Measurements from ENCODE around the gene CEP170B.
"Not testable (repeated sequence)": the region's sequence is repeated elsewhere in the genome, so short reads cannot be mapped to it uniquely, and the experiment has no call there.

The CEP170B gene

DNA sequence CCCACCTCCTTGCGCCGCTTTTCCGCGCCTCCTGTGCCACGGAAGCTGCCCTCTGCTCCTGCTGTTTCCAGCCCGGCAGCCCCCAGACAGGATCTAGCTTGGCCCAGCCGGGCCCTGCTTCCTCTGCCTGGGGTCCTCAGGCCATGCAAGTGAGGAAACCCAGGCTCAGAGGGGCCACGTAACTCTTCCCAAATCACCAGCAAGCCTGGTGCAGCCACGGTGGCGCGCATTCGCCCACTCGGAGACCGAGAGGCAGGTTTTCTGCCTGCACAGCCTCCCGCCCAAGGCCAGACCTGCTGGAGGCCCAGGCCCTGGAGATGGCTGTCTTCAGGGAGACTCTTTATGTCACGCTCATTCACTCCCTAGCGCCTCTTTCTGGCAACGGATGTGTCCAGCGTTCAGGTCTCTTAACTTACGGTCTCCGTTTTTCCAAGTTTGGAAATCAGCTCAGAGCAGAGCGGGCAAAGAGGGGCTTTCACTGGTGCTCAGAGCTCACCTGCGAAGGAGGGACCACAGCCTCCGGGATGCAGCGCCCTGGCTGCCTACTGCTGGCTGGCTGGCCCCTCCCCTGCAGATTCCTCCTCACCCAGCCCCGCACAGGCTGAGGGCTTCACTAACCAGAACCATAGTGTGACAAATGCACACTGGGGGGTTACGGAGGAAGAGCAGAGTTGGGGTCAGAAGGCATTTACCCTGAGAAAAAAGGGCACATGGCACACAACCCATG, 20.6 kb upstream of the CEP170B start:
- DNase-seq, result no peak

DNA sequence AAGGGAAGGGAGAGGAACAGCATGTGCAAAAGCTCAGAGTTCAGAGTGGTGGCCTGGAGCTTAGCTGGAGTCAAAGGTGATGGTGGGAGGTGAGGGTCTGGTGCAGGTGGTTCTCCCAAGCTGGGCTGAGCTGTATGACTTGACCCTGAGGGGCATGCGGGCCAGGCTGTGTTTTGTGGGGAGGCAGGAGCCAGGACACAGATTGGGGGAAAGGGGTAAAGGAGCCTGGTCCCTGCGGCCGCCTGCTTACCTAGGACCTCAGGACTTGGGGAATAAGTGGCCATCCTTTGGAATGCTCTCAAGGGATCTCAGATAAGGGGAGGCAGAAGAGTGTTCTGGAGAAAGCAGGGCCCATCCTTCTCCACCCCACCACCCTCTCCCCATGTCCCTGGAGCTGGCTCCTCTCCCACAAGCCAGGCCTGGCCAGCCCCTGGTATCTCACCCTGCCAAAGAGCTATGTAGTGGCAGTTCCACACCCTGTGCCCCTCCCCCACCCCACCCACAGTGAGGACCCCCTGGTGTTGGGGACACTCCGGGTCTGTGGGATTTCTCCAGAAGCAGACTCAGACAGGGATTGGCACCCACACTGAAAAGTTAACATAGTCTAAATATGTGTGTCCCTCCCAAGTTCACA, 19.9 kb upstream of the CEP170B start:
- DNase-seq, result no peak

DNA sequence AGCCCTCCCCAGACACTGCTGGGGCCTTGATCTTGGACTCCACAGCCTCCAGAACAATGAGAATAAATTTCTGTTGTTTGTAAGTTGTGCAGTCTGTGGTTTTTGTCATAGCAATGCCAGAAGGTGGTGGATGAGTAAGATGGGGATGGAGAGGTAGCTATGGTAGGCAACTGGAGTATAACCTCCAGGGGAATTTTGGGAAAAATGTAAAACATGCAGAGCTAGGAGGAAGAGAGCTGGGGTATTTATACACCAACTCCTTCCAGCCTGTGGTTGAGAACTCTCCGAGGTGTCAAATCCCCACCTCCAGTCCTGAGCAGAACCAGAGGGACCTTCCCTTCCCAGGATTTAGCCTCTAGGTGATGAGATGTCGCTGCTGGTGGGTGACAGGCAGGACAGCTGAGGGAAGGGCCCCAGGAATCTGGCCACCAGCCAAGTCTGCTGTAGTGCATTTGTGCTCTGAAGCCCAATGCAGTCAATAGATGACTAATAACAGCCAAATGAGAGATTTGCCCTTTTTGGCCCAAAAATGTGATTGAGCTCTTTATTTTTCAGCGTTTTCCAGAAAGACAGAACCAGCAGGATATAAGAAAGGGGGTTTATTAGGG, 19.1 kb upstream of the CEP170B start:
- DNase-seq, result no peak

DNA sequence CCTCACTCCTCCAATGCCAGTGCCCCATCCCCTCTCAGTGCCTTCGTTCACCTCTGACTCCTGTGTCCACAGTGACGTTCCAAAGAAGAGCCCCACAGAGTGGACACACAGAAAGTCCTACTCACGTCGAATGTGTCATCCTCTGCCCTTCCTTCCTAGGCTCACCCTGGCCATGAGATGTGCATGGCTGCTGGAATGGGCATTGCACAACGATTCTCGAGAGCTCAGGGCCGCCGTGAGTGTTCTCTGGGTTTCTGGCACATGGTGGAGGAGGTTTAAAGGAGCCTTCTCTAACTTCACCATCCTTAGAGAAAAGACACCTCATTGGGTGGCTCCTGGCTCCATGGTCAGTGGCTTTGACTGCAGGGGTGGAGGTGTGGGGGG, 12.8 kb upstream of the CEP170B start:
- DNase-seq, result no peak

DNA sequence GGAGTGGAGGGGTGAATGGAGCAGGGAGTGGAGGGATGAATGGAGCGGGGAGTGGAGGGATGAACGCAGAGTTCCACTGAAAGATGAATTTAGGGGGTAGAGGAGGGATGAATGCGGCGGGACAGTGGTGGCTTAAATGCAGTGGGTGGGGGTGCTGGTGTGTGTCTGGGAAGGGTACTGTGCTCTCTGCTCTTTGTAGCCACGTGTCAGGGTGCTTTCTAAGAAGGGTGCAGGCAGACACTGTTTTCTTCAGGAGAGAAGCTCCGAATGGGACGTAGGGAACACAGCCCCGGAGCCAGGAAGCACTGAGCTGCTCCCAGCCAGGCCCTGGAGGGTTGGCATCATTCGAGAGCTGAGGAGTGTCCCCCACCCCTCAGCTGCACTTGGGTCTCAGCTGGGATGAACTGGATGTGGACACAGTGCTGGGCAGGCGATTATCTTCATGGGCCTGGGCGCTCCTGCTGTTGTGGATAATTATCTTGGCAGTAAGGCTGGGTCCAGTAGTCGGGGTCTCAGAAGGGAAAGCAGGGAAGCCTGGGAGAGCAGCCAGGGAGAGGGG, 9.5 kb upstream of the CEP170B start:
- DNase-seq, result no peak

DNA sequence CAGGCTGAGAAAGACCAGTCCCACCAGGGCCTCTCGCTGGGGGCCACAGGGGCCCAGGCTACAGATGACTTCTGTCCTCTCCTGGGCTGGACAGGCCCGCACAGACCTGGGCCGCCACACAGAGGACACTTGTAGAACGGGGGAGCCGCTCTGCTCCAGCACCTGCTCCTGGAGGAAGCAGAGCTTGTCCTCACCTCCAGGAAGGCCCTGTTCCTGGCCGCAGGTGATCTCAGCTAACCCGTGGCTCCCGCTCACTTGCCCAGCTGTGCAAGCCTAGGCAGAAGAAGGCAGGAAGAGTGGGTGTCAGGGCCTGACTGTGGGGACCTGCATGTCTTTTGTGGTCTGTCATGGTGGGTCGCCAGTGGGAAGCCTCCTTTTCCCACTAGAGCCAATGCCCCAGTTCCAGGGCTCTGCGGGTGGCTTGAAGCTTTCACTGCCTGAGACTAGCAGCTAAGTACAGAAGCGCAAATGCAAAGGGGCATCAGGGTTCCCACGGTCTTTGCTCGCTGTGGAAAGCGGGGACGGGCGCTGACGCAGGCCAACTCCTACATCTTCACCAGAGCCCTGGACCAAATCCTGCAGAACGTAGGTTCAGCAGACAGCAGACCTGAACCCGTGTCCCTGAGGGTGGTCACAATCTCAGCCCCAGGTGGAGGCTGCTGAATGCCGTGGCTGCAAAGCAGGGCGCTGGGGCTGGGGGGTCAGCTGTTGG, 8.8 kb upstream of the CEP170B start:
- DNase-seq, result no peak

DNA sequence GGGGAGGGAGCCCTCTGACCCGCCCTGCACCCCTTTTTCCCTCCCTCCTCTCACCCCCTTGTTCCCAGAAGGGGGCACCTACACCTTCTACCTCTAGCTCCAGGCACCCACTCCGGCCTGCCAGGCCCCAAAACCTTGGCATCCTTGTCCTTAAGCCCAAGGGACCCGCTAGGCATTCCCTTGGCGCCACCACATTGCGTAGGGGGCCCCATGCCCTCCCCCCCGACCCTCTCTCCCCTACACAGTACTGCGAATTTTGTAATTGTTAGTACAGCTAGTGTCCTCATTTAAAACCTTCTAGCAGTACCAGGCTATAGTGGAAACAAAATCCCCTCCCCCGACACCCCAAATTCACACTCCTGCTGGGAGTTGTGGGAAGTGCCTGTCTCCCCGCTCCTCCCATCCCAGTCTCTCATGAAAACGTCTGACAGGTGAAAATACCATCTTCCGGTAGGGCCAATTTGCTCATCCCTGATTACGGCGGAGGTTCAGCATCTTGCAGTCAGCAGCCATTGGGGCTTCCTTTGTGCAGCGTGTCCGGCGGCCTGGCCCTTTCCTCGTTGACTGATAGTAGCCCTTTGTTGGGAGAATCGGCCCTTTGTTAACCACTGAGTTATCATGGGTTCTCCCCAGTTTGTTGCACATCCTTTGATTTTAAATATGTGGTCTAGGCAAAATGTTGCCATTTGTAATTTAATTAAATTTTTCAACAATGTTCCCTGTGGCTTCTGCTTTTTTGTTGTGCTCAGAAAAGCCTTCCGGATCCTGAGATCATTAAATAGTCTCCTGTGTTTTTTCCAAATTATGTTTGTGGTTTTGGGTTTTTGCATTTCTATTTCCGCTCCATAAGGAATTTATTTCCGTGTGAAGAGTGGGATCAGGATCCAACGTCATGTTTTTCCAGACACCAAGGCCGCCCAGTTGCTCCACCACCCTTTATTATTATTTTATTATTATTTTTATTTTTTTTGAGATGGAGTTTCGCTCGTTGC, 7.9 kb upstream of the CEP170B start:
- DNase-seq, result no peak

DNA sequence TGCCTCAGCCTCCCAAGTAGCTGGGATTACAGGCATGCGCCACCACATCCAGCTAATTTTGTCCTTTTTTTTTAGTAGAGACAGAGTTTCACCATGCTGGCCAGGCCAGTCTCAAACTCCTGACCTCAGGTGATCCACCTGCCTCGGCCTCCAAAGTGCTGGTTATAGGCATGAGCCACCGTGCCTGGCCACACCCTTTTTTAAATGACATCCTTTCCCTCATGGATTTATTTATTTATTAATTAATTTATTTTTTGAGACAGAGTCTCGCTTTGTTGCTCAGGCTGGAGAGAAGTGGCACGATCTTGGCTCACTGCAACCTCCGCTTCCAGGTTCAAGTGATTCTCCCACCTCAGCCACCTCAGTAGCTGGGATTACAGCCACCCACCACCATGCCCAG, 7.1 kb upstream of the CEP170B start:
- not testable (repeated sequence) for DNase-seq

DNA sequence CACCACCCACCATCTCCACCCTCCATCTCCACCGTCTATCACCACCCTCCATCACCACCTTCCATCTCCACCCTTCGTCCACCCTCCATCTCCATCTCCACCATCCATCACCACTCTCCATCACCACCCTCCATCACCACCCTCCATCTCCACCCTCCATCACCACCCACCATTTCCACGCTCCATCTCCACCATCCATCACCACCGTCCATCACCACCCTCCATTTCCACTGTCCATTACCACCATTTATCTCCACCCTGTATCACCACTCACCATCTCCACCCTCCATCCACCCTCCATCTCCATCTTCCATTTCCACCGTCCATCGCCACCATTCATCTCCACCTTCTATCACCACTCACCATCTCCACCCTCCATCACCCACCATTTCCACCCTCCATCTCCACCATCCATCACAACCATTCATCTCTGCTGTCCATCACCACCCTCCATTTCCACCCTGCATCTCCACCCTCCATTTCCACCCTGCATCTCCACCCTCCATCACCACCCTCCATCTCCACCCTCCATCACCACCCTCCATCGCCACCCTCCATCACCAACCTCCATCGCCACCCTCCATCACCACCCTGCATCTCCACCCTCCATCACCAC, 6.1 kb upstream of the CEP170B start:
- DNase-seq, result no peak

DNA sequence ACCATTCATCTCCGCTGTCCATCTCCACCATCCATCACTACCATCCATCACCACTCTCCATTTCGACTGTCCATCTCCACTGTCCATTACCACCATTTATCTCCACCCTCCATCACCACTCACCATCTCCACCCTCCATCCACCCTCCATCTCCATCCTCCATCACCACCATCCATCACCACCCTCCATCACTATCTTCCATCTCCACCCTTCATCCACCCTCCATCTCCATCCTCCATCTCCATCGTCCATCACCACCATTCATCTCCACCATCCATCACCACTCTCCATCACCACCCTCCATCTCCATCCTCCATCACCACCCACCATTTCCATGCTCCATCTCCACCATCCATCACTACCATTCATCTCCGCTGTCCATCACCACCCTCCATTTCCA, 5.2 kb upstream of the CEP170B start:
- no peak for DNase-seq

DNA sequence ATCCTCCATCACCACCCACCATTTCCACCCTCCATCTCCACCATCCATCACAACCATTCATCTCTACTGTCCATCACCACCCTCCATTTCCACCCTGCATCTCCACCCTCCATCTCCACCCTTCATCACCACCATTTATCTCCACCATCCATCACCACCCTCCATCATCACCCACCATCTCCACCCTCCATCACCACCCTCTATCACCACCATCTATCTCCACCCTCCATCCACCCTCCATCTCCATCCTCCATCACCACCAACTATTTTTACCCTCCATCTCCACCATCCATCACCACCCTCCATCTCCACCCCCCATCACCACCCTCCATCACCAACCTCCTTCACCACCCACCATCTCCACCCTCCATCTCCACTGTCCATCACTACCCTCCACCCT, 4.7 kb upstream of the CEP170B start:
- no peak for DNase-seq

DNA sequence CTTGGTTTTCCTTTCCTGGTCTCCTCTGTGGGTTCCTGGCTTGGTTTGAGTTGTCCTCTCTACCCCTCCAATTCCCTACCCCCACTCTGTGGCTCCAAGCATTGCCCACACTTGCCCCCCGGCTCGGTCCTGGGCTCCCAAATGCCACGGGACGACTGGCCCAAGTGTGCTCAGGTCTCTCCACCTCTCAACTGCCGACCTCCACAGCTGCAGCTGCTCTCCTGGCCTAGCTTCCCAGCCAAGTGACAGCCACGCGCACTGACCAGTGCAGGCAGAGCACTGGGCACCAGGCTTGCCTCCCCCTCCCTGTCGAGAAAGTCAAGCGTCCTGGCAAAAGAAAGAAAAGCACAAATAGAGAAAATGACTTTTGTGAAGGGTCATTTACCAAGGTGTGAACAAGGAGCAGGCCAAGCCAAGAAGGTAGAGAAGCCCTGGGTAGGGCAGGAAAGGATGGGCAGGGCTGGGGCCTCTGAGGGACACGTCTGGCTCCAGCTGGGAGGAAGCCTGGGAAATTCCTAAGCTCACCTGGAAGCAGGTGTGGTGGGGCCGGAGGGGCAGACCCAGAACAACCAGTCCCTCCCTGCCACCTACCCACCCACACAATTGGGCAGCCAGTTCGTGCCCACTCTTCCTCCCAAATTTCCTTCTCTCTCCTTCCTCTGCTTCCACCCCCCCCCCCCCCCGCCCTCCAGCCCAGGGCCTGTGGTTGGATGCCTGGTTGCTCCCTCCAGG, 1.8 kb upstream of the CEP170B start:
- no peak for DNase-seq

DNA sequence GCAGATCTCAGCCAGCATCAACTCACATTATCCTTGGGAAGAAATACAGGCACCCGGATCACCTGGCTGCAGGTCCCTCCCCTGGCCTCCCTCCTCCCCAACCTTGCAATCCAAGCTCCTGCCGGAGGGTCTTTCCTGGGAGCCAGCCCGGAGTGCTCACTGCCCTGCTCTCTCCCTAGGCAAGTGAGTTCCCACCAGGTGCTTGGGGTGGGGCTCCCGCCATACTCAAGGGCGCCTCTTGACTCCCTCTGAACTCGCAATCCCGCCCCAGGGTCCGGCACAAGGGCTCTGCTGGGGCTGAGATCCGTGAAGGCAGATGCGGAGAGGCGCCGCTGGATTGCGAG, 1.2 kb upstream of the CEP170B start:
- no peak for DNase-seq

DNA sequence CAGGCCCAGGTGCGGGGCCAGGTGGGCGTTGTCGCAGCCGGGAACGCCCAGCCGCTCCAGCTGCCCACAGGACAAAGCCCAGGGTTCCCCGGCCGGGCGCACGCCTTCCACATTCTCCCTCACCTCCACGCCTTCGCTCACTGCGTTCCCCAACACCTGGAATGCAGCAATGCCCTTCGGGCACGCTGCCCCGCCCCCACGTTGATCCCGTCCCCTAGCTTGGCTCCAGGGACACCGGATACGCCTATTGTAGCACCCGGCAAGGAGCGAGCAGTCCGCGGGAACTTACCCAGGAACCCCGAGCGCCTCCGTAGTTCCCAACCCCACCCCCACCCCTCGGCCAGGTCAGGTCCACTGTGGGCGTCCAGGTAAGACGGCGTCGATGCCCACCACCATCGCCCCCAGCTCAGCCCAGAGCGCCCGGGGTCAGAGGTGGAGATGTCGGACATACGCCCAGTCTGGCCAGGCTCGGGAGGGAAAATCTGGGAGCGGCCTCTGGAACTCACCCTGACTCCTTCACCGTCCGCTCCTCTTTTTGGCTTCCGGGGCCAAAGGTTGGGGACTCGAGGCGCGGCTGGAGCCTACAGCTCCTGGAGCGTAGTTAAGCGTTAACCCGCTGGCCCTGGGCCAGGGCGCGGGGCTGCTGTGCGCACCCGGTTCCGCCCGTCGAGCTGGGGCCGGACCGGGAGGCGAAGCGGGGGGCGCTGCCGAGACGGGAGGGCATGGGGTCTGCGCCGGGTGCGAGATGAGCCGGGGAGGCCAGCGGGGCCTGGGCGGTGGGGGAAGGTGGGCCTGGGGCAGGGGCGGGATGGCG, 594 bp upstream of the CEP170B start:
- DNase-seq, result peak; percentile 40

DNA sequence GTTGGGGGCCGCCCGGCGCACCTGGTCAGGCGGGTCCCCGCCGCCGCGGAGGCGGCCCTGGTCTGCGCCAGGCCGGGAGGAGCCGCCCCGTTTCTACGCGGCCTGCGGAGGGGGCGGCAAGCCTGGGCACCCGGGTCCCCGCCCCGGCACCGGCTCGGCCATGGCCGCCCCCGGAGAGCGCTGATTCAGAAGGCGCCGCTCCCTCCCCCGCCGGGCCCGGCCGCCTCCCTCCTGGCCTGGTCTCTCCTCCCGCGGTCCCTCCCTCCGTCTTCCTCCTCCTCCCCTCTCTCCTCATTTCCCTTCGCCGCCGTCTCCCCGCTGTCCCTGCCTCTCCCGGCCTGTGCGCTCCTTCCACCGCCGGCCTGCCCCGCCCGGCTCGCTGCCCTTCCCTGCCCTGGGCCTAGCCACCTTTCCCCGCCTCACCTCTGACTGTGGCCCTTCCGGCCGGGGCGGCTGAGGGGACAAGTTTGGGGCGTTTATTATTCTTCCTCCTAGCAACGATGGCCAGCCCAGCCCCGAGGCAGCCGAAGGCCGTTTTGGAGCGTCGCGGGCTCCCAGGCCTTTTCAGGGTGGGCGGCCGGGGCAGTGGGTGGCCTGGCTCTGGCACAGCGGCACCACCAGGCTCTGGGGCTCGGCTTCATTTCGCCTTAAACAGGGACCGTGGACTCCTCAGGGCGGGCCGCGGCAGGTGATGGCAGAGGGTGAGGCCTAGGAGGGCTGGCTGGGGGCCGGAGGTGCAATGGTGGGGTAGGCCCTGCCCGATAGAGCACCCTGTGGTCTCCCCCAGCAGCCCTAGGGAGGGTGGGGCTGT, 768 bp downstream of the CEP170B start:
- DNase-seq, result peak; percentile 20

DNA sequence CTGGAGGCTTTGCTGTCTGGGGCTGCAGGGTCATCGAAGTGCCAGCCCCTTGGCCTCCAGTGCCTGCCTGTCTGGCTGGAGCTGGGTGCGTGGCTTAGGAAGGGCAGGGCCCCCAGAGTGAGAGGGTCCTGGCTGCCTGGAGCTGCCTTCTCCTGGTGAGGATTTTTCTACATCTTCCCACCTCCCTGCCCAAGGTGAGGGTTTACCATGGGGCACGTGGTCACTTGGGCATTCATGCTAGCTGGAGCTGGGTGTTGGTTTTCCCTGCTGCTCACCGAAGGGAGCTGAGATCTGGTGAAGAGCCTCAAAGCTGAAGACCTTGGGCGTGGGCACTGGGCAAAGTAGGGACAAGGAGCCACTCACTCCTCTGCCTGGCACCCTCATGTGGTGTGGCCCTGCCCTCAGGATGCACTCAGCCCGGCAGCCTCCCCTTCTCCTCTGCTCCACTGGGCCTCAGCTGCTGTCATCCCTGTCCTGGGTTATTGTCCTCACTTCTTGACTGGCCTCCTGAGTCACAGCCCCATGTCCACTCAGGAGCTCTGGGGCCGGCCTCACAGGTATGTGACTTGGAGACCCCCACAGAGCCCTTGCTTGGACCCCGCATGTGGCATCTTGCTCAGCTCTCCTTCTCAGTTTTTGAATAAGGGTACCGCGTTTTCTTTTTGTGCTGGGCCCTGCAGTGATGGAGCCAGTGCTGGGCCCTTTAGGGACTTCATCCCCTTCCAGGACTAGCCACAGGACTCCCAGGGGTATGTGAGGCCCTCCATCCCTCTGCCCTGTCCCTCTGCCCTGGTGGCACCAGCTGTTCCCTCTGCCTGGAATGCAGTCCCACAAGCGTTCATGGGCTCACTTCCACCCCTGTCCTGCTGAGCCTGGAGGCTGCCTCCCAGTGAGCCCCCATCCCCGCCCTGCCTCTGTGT, 1.6 kb downstream of the CEP170B start:
- no peak for DNase-seq

DNA sequence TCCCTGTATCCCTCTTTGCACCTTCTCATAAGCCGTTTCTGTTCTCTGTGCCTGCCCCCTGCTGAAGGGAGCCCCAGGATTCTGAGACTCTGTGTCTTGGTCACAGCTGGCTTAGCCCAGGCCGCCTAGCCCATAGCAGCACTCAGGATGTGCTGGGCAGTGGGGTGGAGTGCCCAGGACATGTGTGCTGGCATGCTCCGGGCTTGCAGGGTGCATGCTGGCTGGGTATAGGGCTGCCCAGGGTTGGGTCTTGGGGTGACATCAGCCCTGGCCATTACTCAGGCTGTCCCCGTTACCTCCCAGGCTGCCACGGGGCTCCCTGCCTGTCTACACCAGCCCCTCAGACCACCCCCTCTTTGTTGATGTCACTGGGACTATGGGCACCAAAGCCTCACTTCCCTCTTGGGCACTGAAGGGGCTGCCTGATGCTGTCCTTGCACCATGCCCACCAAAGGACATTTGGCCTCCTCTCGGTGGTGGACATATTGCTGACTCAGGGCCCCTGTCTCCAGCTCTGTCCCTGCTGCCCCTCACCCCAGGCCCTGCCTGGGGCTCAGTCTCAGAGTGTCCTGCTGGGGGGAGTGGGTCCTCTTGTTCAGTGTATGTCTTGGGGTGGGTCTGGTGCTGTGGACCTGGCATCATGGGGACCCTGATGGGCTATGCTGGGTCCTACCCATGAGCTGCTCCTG, 2.4 kb downstream of the CEP170B start:
- no peak for DNase-seq
